Liver (tissue), 9 donors: ENCODE measurements around the gene SYPL1. TPM values are rescaled to one million over a fixed set of nuclear protein-coding genes. Genes with fewer than 3 reads are reported as not detected.

Experiments
- DNase-seq: peaks from one replicate; pipeline ENCODE4 v3.0.0-alpha.2; 2017; ENCODE audit warnings: low spot score
- H3K27ac ChIP-seq, 2 donors: one replicate each; pipeline ENCODE4 v1.7.0; 2013; ENCODE audit warnings: inconsistent platforms in 2 of 2, low read length in 2 of 2, control low read depth in 1 of 2, low read depth in 1 of 2, mild to moderate bottlenecking in 1 of 2
- H3K27me3 ChIP-seq, 4 donors: one replicate each; pipeline versions ENCODE4 v1.6.1 to v1.7.0; 2013; ENCODE audit warnings: low read length in 3 of 4, inconsistent platforms in 1 of 4, mild to moderate bottlenecking in 1 of 4, moderate library complexity in 1 of 4; ENCODE audit not compliant: control insufficient read depth in 4 of 4, insufficient read depth in 4 of 4
- H3K36me3 ChIP-seq, 4 donors: one replicate each; pipeline versions ENCODE4 v1.6.1 to v1.7.0; 2013; ENCODE audit warnings: low read length in 3 of 4, mild to moderate bottlenecking in 3 of 4, low read depth in 1 of 4, moderate library complexity in 1 of 4; ENCODE audit not compliant: control insufficient read depth in 4 of 4, insufficient read depth in 3 of 4
- H3K4me1 ChIP-seq, 4 donors: one replicate each; pipeline versions ENCODE4 v1.6.1 to v1.7.0; 2013; ENCODE audit warnings: low read length in 3 of 4, mild to moderate bottlenecking in 3 of 4, moderate library complexity in 1 of 4; ENCODE audit not compliant: control insufficient read depth in 4 of 4, insufficient read depth in 4 of 4
- H3K4me3 ChIP-seq, 3 donors: one replicate each; pipeline versions ENCODE4 v1.6.1 to v1.7.0; 2013; ENCODE audit warnings: low read length in 3 of 3, control low read depth in 1 of 3, low read depth in 1 of 3, mild to moderate bottlenecking in 1 of 3
- H3K9ac ChIP-seq, 2 donors: one replicate each; pipeline ENCODE4 v1.7.0; 2013; ENCODE audit warnings: low read length in 2 of 2, mild to moderate bottlenecking in 2 of 2, moderate library complexity in 2 of 2, control low read depth in 1 of 2, low read depth in 1 of 2
- H3K9me3 ChIP-seq, 4 donors: one replicate each; pipeline versions ENCODE4 v1.6.1 to v1.7.0; 2013; ENCODE audit warnings: low read length in 3 of 4; ENCODE audit not compliant: control insufficient read depth in 4 of 4
- ATF3 ChIP-seq: IDR thresholded peaks from 2 replicates; pipeline ENCODE4 v1.6.1; 2016; ENCODE audit warnings: antibody characterized with exemption
- CTCF ChIP-seq: fragments of 150-350 bp; IDR thresholded peaks from 2 replicates; pipeline ENCODE4 v1.5.1; 2017; ENCODE audit warnings: improper control_type of control experiment, low read depth, low read length; ENCODE audit not compliant: missing input control
- EGR1 ChIP-seq, 2 donors: IDR thresholded peaks; 2 replicates each; pipeline ENCODE4 v1.6.1; 2016 to 2018; ENCODE audit warnings: antibody characterized with exemption in 2 of 2, low read depth in 2 of 2
- FOXA1 ChIP-seq: IDR thresholded peaks from 2 replicates; pipeline ENCODE4 v1.6.1; 2016; ENCODE audit warnings: antibody characterized with exemption
- FOXA2 ChIP-seq: IDR thresholded peaks from 2 replicates; pipeline ENCODE4 v1.6.1; 2016; ENCODE audit warnings: antibody characterized with exemption
- HNF4A ChIP-seq, 2 donors: conservative IDR thresholded peaks; 2 replicates each; pipeline ENCODE4 v1.6.1; 2016; ENCODE audit warnings: antibody characterized with exemption in 2 of 2, mild to moderate bottlenecking in 2 of 2
- HNF4G ChIP-seq: IDR thresholded peaks from 2 replicates; pipeline ENCODE4 v1.6.1; 2016; ENCODE audit warnings: antibody characterized with exemption
- JUND ChIP-seq, 2 donors: IDR thresholded peaks; 2 replicates each; pipeline ENCODE4 v1.6.1; 2016; ENCODE audit warnings: antibody characterized with exemption in 2 of 2
- MAX ChIP-seq: IDR thresholded peaks from 2 replicates; pipeline ENCODE4 v1.6.1; 2016; ENCODE audit warnings: antibody characterized with exemption
- NR2F2 ChIP-seq: IDR thresholded peaks from 2 replicates; pipeline ENCODE4 v1.6.1; 2016; ENCODE audit warnings: antibody characterized with exemption
- RAD21 ChIP-seq, 2 donors: IDR thresholded peaks; 2 replicates each; pipeline ENCODE4 v1.6.1; 2016; ENCODE audit warnings: antibody characterized with exemption in 2 of 2, mild to moderate bottlenecking in 2 of 2
- RXRA ChIP-seq, 2 donors: IDR thresholded peaks; 2 replicates each; pipeline ENCODE4 v1.6.1; 2017 to 2018; ENCODE audit warnings: antibody characterized with exemption in 2 of 2, mild to moderate bottlenecking in 1 of 2
- SP1 ChIP-seq: IDR thresholded peaks from 2 replicates; pipeline ENCODE4 v1.6.1; 2018; ENCODE audit warnings: antibody characterized with exemption, mild to moderate bottlenecking
- TAF1 ChIP-seq: conservative IDR thresholded peaks from 2 replicates; pipeline ENCODE4 v1.6.1; 2016; ENCODE audit warnings: antibody characterized with exemption, mild to moderate bottlenecking
- YY1 ChIP-seq: IDR thresholded peaks from 2 replicates; pipeline ENCODE4 v1.6.1; 2016; ENCODE audit warnings: antibody characterized with exemption, mild to moderate bottlenecking
- ZBTB33 ChIP-seq: IDR thresholded peaks from 2 replicates; pipeline ENCODE4 v1.6.1; 2016; ENCODE audit warnings: antibody characterized with exemption
- WGBS: extraction: QIAGEN DNeasy Blood & Tissue Kit; methylation state at CpG from one replicate; pipeline ENCODE4 v1.1.7; 2013; 5-methylcytosine and 5-hydroxymethylcytosine counted together
- polyA plus RNA-seq, 2 donors: library from polyadenylated mRNA; stranded (reverse) in 1 of 2; unstranded in 1 of 2; fragments of 200-250 nt in 1 of 2; fragments of >200 nt in 1 of 2; fragmentation: Nextera tagmentation in 1 of 2; extraction: Ambion mirVana in 1 of 2; gene quantifications; one replicate each; pipeline versions ENCODE4 v1.2.1 to v1.2.3, GENCODE V29; 2013 to 2015
- total RNA-seq, 2 donors: library from RNA; depleted of rRNA; stranded (reverse); fragments of >200 nt; gene quantifications; one replicate each; pipeline ENCODE4 v1.2.3, GENCODE V29; 2014
- donor health status: healthy.
- donor health status: healthy.
- donor health status: healthy.
- donor health status: healthy.
- donor health status: healthy.

The SYPL1 gene
- total and polyA plus RNA-seq, 4 donors, result 25.5 to 41.2 (median 28.8) TPM

- TF ChIP-seq TAF1, result no peak
- peak; percentile 72 for TF ChIP-seq NR2F2
- no peak for TF ChIP-seq MAX
- TF ChIP-seq HNF4A (conservative IDR thresholded peaks at IDR 0.05), result peak in 1 of 2 donors; percentile 32
- no peak for TF ChIP-seq JUND (IDR thresholded peaks at IDR 0.05)
- peak; percentile 36 for TF ChIP-seq SP1
- no peak for TF ChIP-seq FOXA1
- peak in 1 of 2 donors; percentile 37 for TF ChIP-seq RXRA (IDR thresholded peaks at IDR 0.05)
- no peak overlapping the region for H3K9ac ChIP-seq
- H3K27me3 ChIP-seq, result no peaks in the 10 kb centered on the region
- no peak overlapping the region for H3K4me3 ChIP-seq
- peaks cover 10 to 28% (median 12%) of the 10 kb centered on the region in 4 donors for H3K4me1 ChIP-seq
- WGBS, result 73% methylated on average over 5 of the region's 5 CpGs
- no peaks in the 10 kb centered on the region for H3K9me3 ChIP-seq
- H3K27ac ChIP-seq, result no peak overlapping the region
- DNase-seq, result no peak
- peaks cover 0 to 8% (median 2%) of the 10 kb centered on the region in 4 donors for H3K36me3 ChIP-seq
Observed at GRCh38 chr7:106100863-106101629, 11.1 kb downstream of the SYPL1 start.

- TF ChIP-seq RAD21 (IDR thresholded peaks at IDR 0.05), result no peak
- TF ChIP-seq YY1, result no peak
- no peak for TF ChIP-seq FOXA2
- no peak overlapping the region for H3K9ac ChIP-seq
- WGBS, result 97% methylated on average over 3 of the region's 3 CpGs
- H3K36me3 ChIP-seq, result peaks cover 0 to 8% (median 3%) of the 10 kb centered on the region in 4 donors
- H3K4me3 ChIP-seq, result no peak overlapping the region
- DNase-seq, result no peak
- peak overlapping the region; percentile 29 to 63 for H3K27ac ChIP-seq
- no peaks in the 10 kb centered on the region for H3K9me3 ChIP-seq
- no peaks in the 10 kb centered on the region for H3K27me3 ChIP-seq
- H3K4me1 ChIP-seq, result peaks cover 10 to 28% (median 12%) of the 10 kb centered on the region in 4 donors
Observed at GRCh38 chr7:106099539-106099938, 12.6 kb downstream of the SYPL1 start.

- H3K9ac ChIP-seq, result no peak overlapping the region
- H3K4me1 ChIP-seq, result peaks cover 9 to 27% (median 12%) of the 10 kb centered on the region in 4 donors
- peak overlapping the region; percentile 29 to 63 for H3K27ac ChIP-seq
- TF ChIP-seq CTCF (no peak), FOXA2 (no peak), HNF4G (no peak), YY1 (no peak), TAF1 (no peak), HNF4A (conservative IDR thresholded peaks at IDR 0.05) (peak; percentile 15 to 21), ATF3 (peak; percentile 74), SP1 (peak; percentile 37), EGR1 (IDR thresholded peaks at IDR 0.05; ENCODE audit: low read depth in 2 of 2) (no peak), RAD21 (IDR thresholded peaks at IDR 0.05) (peak in 1 of 2 donors; percentile 9), JUND (IDR thresholded peaks at IDR 0.05) (peak; percentile 57 to 95), ZBTB33 (no peak)
- H3K9me3 ChIP-seq, result no peaks in the 10 kb centered on the region
- H3K4me3 ChIP-seq, result no peak overlapping the region
- H3K27me3 ChIP-seq, result no peaks in the 10 kb centered on the region
- no peak for DNase-seq
- peaks cover 0 to 8% (median 3%) of the 10 kb centered on the region in 4 donors for H3K36me3 ChIP-seq
Observed at GRCh38 chr7:106098889-106099288, 13.2 kb downstream of the SYPL1 start.
